ENCODE results near the gene RNF26. TPM values are rescaled to one million over a fixed set of nuclear protein-coding genes. Genes with fewer than 3 reads are reported as not detected.
A peak's percentile ranks its signal among the peaks of the same experiment; 100 is the strongest.

Gene RNF26
- total RNA-seq, 4 donors from 2014 or later: 6.7 to 16.8 (median 13.1) TPM

GRCh38 chr11:119316016-119316728 lies 18.2 kb upstream of the RNF26 start:
- no peak for DNase-seq (ENCODE audit: low spot score in 2 of 2)
- WGBS, 2 donors: 0% methylated on average over 15 to 45 of the region's 46 CpGs
- TF ChIP-seq POLR2A (IDR thresholded peaks at IDR 0.05) (no peak), CTCF (IDR thresholded peaks at IDR 0.05) (no peak)
- peak overlapping the region; percentile 15 for H3K4me3 ChIP-seq (ENCODE audit: low read depth, poor library complexity, severe bottlenecking)
- intact Hi-C loops (cut with DNase I; ENCODE audit: low total_unique reads): no loop called here

- no peak for DNase-seq (ENCODE audit: low spot score in 2 of 2)
- 5 to 10% methylated on average over 2 to 8 of the region's 74 CpGs for WGBS, 2 donors
- no peak for TF ChIP-seq CTCF (IDR thresholded peaks at IDR 0.05)
- TF ChIP-seq POLR2A (IDR thresholded peaks at IDR 0.05): no peak
- peak within 1 kb of the TSS; percentile 15 for H3K4me3 ChIP-seq (ENCODE audit: low read depth, poor library complexity, severe bottlenecking)
- intact Hi-C loops (cut with DNase I; ENCODE audit: low total_unique reads): no loop called here
Measured at GRCh38 chr11:119316729-119317591, 17.4 kb upstream of the RNF26 start, which contains the start of gene MCAM. TSS of gene MCAM (minus strand) at chr11:119317130. CDS start at chr11:119317101, 29 bp downstream.

- TF ChIP-seq CTCF (IDR thresholded peaks at IDR 0.05) (no peak), POLR2A (IDR thresholded peaks at IDR 0.05) (no peak)
- WGBS, 2 donors: 42 to 46% methylated on average over 13 to 14 of the region's 14 CpGs
- intact Hi-C loops (cut with DNase I; ENCODE audit: low total_unique reads): no loop called here
- DNase-seq (ENCODE audit: low spot score in 2 of 2): no peak
- H3K4me3 ChIP-seq (ENCODE audit: low read depth, poor library complexity, severe bottlenecking): no peak overlapping the region
Measured at GRCh38 chr11:119317592-119318239, 16.6 kb upstream of the RNF26 start.

- no peak for TF ChIP-seq POLR2A (IDR thresholded peaks at IDR 0.05)
- no peak for TF ChIP-seq CTCF (IDR thresholded peaks at IDR 0.05)
- no peak overlapping the region for H3K4me3 ChIP-seq (ENCODE audit: low read depth, poor library complexity, severe bottlenecking)
- intact Hi-C loops (cut with DNase I; ENCODE audit: low total_unique reads): no loop called here
- 50 to 59% methylated on average over 19 to 22 of the region's 22 CpGs for WGBS, 2 donors
- peak in 1 of 2 donors; percentile 86 for DNase-seq (ENCODE audit: low spot score in 2 of 2)
Measured at GRCh38 chr11:119318240-119319135, 15.8 kb upstream of the RNF26 start.

- no peak overlapping the region for H3K4me3 ChIP-seq (ENCODE audit: low read depth, poor library complexity, severe bottlenecking)
- no peak for TF ChIP-seq POLR2A (IDR thresholded peaks at IDR 0.05)
- TF ChIP-seq CTCF (IDR thresholded peaks at IDR 0.05): no peak
- DNase-seq (ENCODE audit: low spot score in 2 of 2): peak in 1 of 2 donors; percentile 82
- intact Hi-C loops (cut with DNase I; ENCODE audit: low total_unique reads): no loop called here
- 66 to 81% methylated on average over 8 of the region's 8 CpGs for WGBS, 2 donors
Measured at GRCh38 chr11:119319136-119319699, 15.1 kb upstream of the RNF26 start.

Data from lower leg skin (tissue), 4 donors.